Sigmoid colon (tissue), 4 donors: ENCODE data around the gene SLC34A1.

Source experiments
- CTCF ChIP-seq, 4 experiments: fragments of 450-650 bp in 3 of 4; fragments of 200-600 bp in 1 of 4; IDR thresholded peaks; one replicate each; pipeline ENCODE4 v1.5.1; 2016 to 2019; ENCODE audit warnings: antibody characterized with exemption in 4 of 4, mild to moderate bottlenecking in 3 of 4, moderate library complexity in 2 of 4
- POLR2AphosphoS5 ChIP-seq, 4 donors: sonication (generic); formaldehyde crosslinking; IDR thresholded peaks; one replicate each; pipeline ENCODE4 v1.6.1; 2017; ENCODE audit warnings: antibody characterized with exemption in 4 of 4

GRCh38 chr5:177339107-177339638 lies 45.1 kb upstream of the SLC34A1 start:
- TF ChIP-seq CTCF (IDR thresholded peaks at IDR 0.05) (no peak), POLR2AphosphoS5 (IDR thresholded peaks at IDR 0.05) (no peak)
